GM13977 (cell line): ENCODE data around the gene SLC4A3.

Experiments used
- DNase-seq: peaks from one replicate; pipeline ENCODE4 v3.0.0; 2012; ENCODE audit warnings: low spot score
- in situ Hi-C: fragments of 300-500 bp; cut with MboI; formaldehyde crosslinking; loops from one replicate; pipeline ENCODE4 v1.12.0; 2022; ENCODE audit warnings: low sequenced_read_pairs, low pct_unique_long_range_greater_than_20kb, mixed read lengths, inconsistent platforms; ENCODE audit not compliant: unreplicated experiment
- TF ChIP-seq, protein P1 (sequence below): IDR thresholded peaks from 2 replicates; pipeline ENCODE4 v1.5.1; 2012; ENCODE audit warnings: mild to moderate bottlenecking, control low read depth; ENCODE audit not compliant: insufficient read depth; ENCODE audit errors: extremely low read depth, missing control alignments

The SLC4A3 gene

DNA sequence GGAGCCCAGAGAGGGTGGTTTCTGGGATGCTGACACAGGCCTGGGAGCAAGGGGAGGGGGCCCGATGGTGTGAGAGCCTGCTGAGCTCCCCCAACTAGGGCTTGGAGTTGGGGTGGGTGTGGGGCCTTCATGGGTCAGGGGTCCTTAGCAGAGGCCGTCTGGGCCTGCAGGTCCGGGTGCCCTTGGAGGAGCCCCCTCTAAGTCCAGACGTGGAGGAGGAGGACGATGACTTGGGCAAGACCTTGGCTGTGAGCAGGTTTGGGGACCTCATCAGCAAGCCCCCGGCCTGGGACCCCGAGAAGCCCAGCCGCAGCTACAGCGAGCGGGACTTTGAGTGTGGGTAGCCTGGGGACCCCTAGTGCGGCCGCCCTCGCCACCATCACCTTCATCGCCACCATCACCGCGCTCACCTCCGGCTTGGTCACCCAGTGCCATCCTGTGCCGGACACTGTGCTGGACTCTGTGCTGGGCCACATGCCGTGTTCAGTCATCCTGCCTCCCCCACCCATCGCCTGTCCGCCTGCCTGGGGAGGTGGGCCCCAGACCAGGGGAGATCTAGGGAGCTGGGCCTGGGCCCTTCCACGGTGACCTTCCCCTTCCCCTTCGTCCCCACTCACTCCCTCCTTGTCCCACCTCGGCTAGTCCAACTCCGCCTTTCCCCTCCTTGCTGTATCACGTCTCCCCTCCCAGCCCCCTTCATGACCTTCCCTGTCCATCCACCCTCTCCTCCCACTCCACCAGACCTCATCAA lies 980 bp downstream of the SLC4A3 start:
- TF ChIP-seq, protein P1, sequence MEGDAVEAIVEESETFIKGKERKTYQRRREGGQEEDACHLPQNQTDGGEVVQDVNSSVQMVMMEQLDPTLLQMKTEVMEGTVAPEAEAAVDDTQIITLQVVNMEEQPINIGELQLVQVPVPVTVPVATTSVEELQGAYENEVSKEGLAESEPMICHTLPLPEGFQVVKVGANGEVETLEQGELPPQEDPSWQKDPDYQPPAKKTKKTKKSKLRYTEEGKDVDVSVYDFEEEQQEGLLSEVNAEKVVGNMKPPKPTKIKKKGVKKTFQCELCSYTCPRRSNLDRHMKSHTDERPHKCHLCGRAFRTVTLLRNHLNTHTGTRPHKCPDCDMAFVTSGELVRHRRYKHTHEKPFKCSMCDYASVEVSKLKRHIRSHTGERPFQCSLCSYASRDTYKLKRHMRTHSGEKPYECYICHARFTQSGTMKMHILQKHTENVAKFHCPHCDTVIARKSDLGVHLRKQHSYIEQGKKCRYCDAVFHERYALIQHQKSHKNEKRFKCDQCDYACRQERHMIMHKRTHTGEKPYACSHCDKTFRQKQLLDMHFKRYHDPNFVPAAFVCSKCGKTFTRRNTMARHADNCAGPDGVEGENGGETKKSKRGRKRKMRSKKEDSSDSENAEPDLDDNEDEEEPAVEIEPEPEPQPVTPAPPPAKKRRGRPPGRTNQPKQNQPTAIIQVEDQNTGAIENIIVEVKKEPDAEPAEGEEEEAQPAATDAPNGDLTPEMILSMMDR: no peak

DNA sequence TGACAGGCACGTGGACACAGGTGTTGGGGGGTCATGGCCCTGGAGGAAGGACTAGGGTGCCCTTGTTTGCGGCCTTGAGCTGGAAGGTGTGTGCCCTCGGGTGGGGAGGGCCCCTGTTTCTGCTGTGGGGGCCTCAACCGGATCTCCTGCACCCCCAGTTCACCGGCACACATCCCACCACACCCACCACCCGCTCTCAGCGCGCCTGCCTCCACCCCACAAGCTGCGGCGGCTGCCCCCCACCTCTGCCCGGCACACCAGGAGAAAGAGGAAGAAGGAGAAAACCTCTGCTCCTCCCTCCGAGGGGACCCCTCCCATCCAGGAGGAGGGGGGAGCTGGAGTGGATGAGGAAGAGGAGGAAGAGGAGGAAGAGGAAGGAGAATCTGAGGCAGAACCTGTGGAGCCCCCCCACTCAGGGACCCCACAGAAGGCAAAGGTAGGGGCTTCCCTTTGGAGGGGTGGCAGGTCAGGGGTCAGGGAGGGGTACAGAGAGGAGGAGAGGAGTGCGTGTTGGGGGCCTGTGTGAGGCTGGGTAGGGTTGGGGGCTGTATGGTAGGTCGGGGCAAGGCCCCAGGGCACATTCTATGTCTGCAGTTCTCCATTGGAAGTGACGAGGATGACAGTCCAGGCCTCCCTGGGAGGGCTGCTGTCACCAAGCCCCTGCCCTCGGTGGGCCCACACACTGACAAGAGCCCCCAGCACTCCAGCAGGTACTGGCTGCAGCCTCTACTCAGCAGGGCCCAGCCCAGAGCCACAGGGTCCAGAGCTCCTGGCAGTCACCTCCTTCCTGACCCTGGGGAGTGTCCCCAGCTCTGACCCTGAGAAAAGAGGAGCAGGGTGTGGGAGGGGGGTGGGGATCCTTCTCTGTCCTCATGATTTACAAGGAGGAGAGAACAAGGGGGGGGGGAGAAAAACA lies 1.8 kb downstream of the SLC4A3 start:
- in situ Hi-C loops: no loop called here
- TF ChIP-seq, protein P1: no peak
- DNase-seq: no peak

More for the DNA sequence above, 980 bp downstream of the SLC4A3 start:
- in situ Hi-C loops: no loop called here
- no peak for DNase-seq

DNA sequence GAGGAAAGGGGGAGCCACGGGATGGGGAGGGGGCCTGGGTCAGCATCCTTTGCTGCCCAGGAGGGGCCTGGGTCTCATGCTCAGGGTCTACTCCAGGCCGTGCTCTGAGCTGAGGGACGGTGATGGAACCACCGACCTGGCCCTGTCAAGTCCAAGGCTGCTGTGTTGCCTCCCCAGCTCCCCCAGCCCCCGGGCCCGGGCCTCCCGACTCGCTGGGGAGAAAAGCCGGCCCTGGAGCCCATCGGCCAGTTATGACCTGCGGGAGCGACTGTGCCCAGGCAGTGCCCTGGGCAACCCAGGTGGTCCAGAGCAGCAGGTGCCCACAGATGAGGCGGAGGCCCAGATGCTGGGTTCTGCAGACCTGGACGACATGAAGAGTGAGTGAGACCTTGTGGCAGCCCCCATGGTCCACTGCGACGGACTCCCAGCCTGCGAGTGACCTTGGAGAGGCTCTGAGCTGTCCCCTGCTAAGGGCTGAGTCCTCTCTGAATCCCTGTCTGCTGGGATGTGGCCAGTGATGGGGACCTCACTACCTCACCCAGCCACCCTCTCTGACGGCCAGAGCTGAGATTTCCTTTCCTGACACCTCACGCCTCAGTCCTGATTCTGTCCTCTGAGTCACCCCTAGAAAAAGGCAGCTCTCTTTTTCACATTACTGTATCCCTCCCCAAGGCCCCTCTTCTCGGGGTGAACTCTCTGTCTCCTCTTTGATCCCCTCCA lies 2.7 kb downstream of the SLC4A3 start:
- DNase-seq: no peak
- in situ Hi-C loops: no loop called here
- TF ChIP-seq, protein P1: no peak

DNA sequence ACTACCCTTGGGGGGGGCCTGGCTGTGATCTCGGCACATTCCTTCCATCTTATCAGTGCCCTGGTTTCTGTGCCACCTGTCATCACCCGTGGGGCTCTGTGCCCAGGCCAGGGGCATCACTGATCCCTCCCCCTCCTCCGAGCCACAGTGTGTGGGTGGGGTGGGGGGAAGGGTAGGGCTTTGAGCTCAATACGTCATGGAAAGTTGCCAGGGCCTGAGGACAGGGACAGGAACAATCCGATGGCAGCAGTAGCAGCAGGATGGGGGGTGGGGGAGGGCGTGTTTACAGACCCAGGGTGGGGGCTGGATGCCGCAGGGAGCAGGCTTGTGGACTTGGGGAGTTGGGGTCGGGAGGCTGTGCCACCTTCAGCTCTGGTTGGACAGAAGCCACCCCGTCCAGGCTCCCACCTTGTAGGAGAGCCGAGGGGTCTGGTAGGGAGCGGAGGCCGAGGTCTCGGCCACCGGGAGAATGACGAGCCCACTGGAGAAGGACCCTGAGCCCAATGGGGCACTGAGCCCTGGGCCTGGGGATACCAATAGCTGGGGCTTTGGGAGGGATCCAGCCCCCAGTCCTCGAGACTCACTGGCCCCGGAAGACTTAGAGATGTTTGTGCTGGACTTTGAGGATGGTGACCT lies 3.5 kb downstream of the SLC4A3 start:
- TF ChIP-seq, protein P1: no peak
- in situ Hi-C loops: no loop called here
- DNase-seq: no peak

DNA sequence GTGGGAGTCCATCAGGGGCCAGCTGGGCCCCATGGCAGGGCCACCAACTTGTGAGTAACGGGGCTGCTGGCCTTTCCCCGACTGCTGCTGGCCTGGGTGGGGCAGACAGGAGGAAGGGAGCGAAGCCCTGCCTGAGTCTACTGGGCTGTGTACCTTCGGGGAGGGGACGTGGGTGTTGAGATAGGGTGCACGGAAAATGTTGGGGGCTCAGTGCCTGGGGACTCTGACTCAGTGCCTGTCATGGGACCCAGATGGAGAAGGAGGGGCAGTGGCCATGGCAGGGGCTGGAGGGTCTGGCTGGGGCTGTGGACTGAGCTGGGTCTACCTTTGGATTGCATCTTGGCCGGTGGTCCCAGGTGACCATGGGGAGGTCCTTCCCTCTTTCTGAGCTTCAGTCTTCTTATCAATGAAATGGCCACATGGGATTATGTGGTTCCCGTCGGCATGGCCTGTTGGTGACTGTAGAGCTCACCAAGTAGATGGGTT lies 4.0 kb downstream of the SLC4A3 start:
- no peak for DNase-seq
- TF ChIP-seq, protein P1: no peak
- in situ Hi-C loops: no loop called here
